ENCODE measurements around the gene CLDND2. TPM values are rescaled to one million over a fixed set of nuclear protein-coding genes. Genes with fewer than 3 reads are reported as not detected.

Gene CLDND2
- total and polyA plus RNA-seq, 2 of the 8 experiments (the other 6 are each of a cell fraction or from before 2014, with no cell fraction given) = 0.21 to 0.56 TPM

- TF ChIP-seq HDAC2 (IDR thresholded peaks at IDR 0.05; ENCODE audit: borderline replicate concordance in 1 of 2, low read depth in 2 of 2, low read length in 2 of 2) (no peak), RBBP5 (IDR thresholded peaks at IDR 0.05; ENCODE audit: borderline replicate concordance, low read depth, low read length) (no peak), SIN3A (conservative IDR thresholded peaks at IDR 0.05 in 1 of 2, IDR thresholded peaks at IDR 0.05 in 1 of 2; ENCODE audit: low read depth in 1 of 2, low read length in 2 of 2) (no peak)
- Histone ChIP-seq H4K91ac (replicated peaks; ENCODE audit: insufficient read length, low read length) (no peak overlapping the region), H2AFZ (ENCODE audit: low read length) (no peak overlapping the region), H4K5ac (ENCODE audit: insufficient read length, low read depth, low read length) (no peak overlapping the region), H2AK5ac (ENCODE audit: low read depth, low read length) (no peak overlapping the region), H3K14ac (ENCODE audit: insufficient read length) (no peak overlapping the region), H2BK12ac (ENCODE audit: low read depth, low read length) (no peak overlapping the region), H3K4me1 (replicated peaks in 1 of 4; ENCODE audit: control insufficient read depth in 3 of 4, insufficient read depth in 4 of 4, low read length in 3 of 4) (peaks cover 0 to 2% (median 0%) of the 10 kb centered on the region in 4 experiments; a peak in 4 of 7 replicates), H4K20me1 (replicated peaks in 1 of 2; ENCODE audit: control insufficient read depth in 1 of 2, insufficient read depth in 2 of 2, low read length in 2 of 2) (no peaks in the 10 kb centered on the region), H3K79me1 (ENCODE audit: low read depth, low read length) (no peaks in the 10 kb centered on the region), H3K4ac (replicated peaks; ENCODE audit: insufficient read length, low read depth, low read length) (no peak overlapping the region), H2BK20ac (ENCODE audit: low read length) (no peak overlapping the region), H3K18ac (ENCODE audit: extremely low read depth, low read length) (no peak overlapping the region), H3K4me3 (ENCODE audit: extremely low read depth in 1 of 4, insufficient read depth in 2 of 4, low read depth in 3 of 4, low read length in 4 of 4) (no peak overlapping the region), H2BK5ac (ENCODE audit: low read depth, low read length) (no peak overlapping the region), H3K79me2 (ENCODE audit: control insufficient read depth in 1 of 2, insufficient read depth in 2 of 2, low read length in 2 of 2) (no peaks in the 10 kb centered on the region), H3K36me3 (ENCODE audit: control insufficient read depth in 2 of 4, insufficient read depth in 4 of 4, low read length in 3 of 4) (no peaks in the 10 kb centered on the region), H3K56ac (replicated peaks; ENCODE audit: insufficient read length, low read depth, low read length) (no peak overlapping the region), H3K27ac (ENCODE audit: low read depth, low read length) (no peak overlapping the region), H3K27me3 (replicated peaks in 1 of 4; ENCODE audit: control insufficient read depth in 3 of 4, extremely low read depth in 1 of 4, insufficient read depth in 3 of 4, low read length in 3 of 4) (no peaks in the 10 kb centered on the region), H4K8ac (ENCODE audit: extremely low read depth, insufficient read depth, low read length) (no peak overlapping the region), H3K23me2 (ENCODE audit: low read depth, low read length) (0 out of 2 replicates have a peak, but pooled peaks cover 2% of the 10 kb centered on the region), H3K23ac (ENCODE audit: insufficient read length) (no peak overlapping the region), H2BK120ac (replicated peaks; ENCODE audit: low read depth, low read length) (no peak overlapping the region), H3K4me2 (ENCODE audit: insufficient read depth in 1 of 2, low read depth in 2 of 2, low read length in 2 of 2) (no peak overlapping the region), H3K9me3 (ENCODE audit: insufficient read depth in 2 of 2, low read depth in 1 of 2, low read length in 1 of 2) (peaks cover 0 to 4% of the 10 kb centered on the region in 2 experiments; a peak in 1 of 4 replicates), H2BK15ac (ENCODE audit: low read length) (no peak overlapping the region), H3K9ac (replicated peaks in 1 of 4; ENCODE audit: extremely low read depth in 1 of 4, low read depth in 3 of 4, low read length in 3 of 4) (no peak overlapping the region)
- DNase-seq (ENCODE audit: low read depth in 1 of 2, low spot score in 2 of 2) (no peak), FAIRE-seq (no peak)
- CTCF ChIA-PET (ENCODE audit: partially characterized antibody) = interaction anchor here (0.6 to 1.7 kb wide), 4 partner anchors 15 to 229 kb away, joined by 3 to 6 read pairs (median 4); partner anchors contain the start of gene CLDND2
- WGBS, 2 experiments (ENCODE audit: extremely low coverage in 1 of 2, insufficient coverage in 1 of 2, insufficient read length in 1 of 2, insufficient replicate concordance in 2 of 2, low coverage in 1 of 2, low lambda C conversion rate in 2 of 2, missing lambda C conversion rate in 1 of 2) = 91% methylated on average over 14 of the region's 14 CpGs; no CpG with 5 or more reads in 1 of the 2 experiments
- POLR2A ChIA-PET (ENCODE audit: partially characterized antibody) = interaction anchor here (0.9 to 1.3 kb wide), 2 partner anchors 19 to 31 kb away, joined by 4 read pairs; no protein-coding TSS in a partner anchor
Observed at GRCh38 chr19:51386882-51387520, 18.2 kb upstream of the CLDND2 start.

Data from H1 (cell line).